ENCODE data around the gene STAT5B.

STAT5B gene

GRCh38 chr17:42165751-42166150 is 110.4 kb downstream of the STAT5B start:
- no peak for DNase-seq (ENCODE audit: low read depth)
- Histone ChIP-seq H3K27me3 (replicated peaks; ENCODE audit: control insufficient read depth, insufficient read depth, low read length) (peaks cover 15% of the 10 kb centered on the region), H3K4me1 (ENCODE audit: control insufficient read depth, insufficient read depth, low read length) (no peaks in the 10 kb centered on the region), H3K9ac (ENCODE audit: low read length) (no peak overlapping the region), H3K36me3 (ENCODE audit: control insufficient read depth, insufficient read depth, low read length, severe bottlenecking) (no peaks in the 10 kb centered on the region), H3K4me3 (ENCODE audit: low read length) (no peak overlapping the region), H3K9me3 (ENCODE audit: control insufficient read depth, low read length) (no peaks in the 10 kb centered on the region)

GRCh38 chr17:42163696-42164407 is 112.3 kb downstream of the STAT5B start:
- Histone ChIP-seq H3K4me3 (ENCODE audit: low read length) (no peak overlapping the region), H3K4me1 (ENCODE audit: control insufficient read depth, insufficient read depth, low read length) (no peaks in the 10 kb centered on the region), H3K9ac (ENCODE audit: low read length) (no peak overlapping the region), H3K9me3 (ENCODE audit: control insufficient read depth, low read length) (no peaks in the 10 kb centered on the region), H3K27me3 (replicated peaks; ENCODE audit: control insufficient read depth, insufficient read depth, low read length) (peaks cover 5% of the 10 kb centered on the region), H3K36me3 (ENCODE audit: control insufficient read depth, insufficient read depth, low read length, severe bottlenecking) (no peaks in the 10 kb centered on the region)
- no peak for DNase-seq (ENCODE audit: low read depth)

- H3K27me3 ChIP-seq (replicated peaks; ENCODE audit: control insufficient read depth, insufficient read depth, low read length), result peaks cover 5% of the 10 kb centered on the region
- no peak overlapping the region for H3K4me3 ChIP-seq (ENCODE audit: low read length)
- no peaks in the 10 kb centered on the region for H3K9me3 ChIP-seq (ENCODE audit: control insufficient read depth, low read length)
- no peaks in the 10 kb centered on the region for H3K36me3 ChIP-seq (ENCODE audit: control insufficient read depth, insufficient read depth, low read length, severe bottlenecking)
- no peaks in the 10 kb centered on the region for H3K4me1 ChIP-seq (ENCODE audit: control insufficient read depth, insufficient read depth, low read length)
- H3K9ac ChIP-seq (ENCODE audit: low read length), result no peak overlapping the region
- no peak for DNase-seq (ENCODE audit: low read depth)
Measured at GRCh38 chr17:42163113-42163512, 113.1 kb downstream of the STAT5B start.

GRCh38 chr17:42160531-42160910 is 115.7 kb downstream of the STAT5B start:
- Histone ChIP-seq H3K36me3 (ENCODE audit: control insufficient read depth, insufficient read depth, low read length, severe bottlenecking) (no peaks in the 10 kb centered on the region), H3K9ac (ENCODE audit: low read length) (no peak overlapping the region), H3K9me3 (ENCODE audit: control insufficient read depth, low read length) (no peaks in the 10 kb centered on the region), H3K4me3 (ENCODE audit: low read length) (no peak overlapping the region), H3K4me1 (ENCODE audit: control insufficient read depth, insufficient read depth, low read length) (peaks cover 4% of the 10 kb centered on the region), H3K27me3 (replicated peaks; ENCODE audit: control insufficient read depth, insufficient read depth, low read length) (no peaks in the 10 kb centered on the region)
- no peak for DNase-seq (ENCODE audit: low read depth)

- Histone ChIP-seq H3K4me3 (ENCODE audit: low read length) (no peak overlapping the region), H3K9me3 (ENCODE audit: control insufficient read depth, low read length) (no peaks in the 10 kb centered on the region)
- DNase-seq (ENCODE audit: low read depth), result no peak
Measured at GRCh38 chr17:42159796-42160530, 116.2 kb downstream of the STAT5B start.

GRCh38 chr17:42155614-42156045 is 120.6 kb downstream of the STAT5B start:
- no peak for DNase-seq (ENCODE audit: low read depth)
- Histone ChIP-seq H3K36me3 (ENCODE audit: control insufficient read depth, insufficient read depth, low read length, severe bottlenecking) (peaks cover 3% of the 10 kb centered on the region), H3K9me3 (ENCODE audit: control insufficient read depth, low read length) (no peaks in the 10 kb centered on the region), H3K4me3 (ENCODE audit: low read length) (peak overlapping the region; percentile 98), H3K9ac (ENCODE audit: low read length) (peak overlapping the region; percentile 80), H3K27me3 (replicated peaks; ENCODE audit: control insufficient read depth, insufficient read depth, low read length) (no peaks in the 10 kb centered on the region), H3K4me1 (ENCODE audit: control insufficient read depth, insufficient read depth, low read length) (peaks cover 15% of the 10 kb centered on the region)

More at GRCh38 chr17:42159796-42160530, 116.2 kb downstream of the STAT5B start:
- H3K36me3 ChIP-seq (ENCODE audit: control insufficient read depth, insufficient read depth, low read length, severe bottlenecking), result no peaks in the 10 kb centered on the region
- peaks cover 6% of the 10 kb centered on the region for H3K4me1 ChIP-seq (ENCODE audit: control insufficient read depth, insufficient read depth, low read length)
- no peak overlapping the region for H3K9ac ChIP-seq (ENCODE audit: low read length)
- H3K27me3 ChIP-seq (replicated peaks; ENCODE audit: control insufficient read depth, insufficient read depth, low read length), result no peaks in the 10 kb centered on the region

- Histone ChIP-seq H3K4me1 (ENCODE audit: control insufficient read depth, insufficient read depth, low read length) (peaks cover 18% of the 10 kb centered on the region), H3K9me3 (ENCODE audit: control insufficient read depth, low read length) (no peaks in the 10 kb centered on the region), H3K4me3 (ENCODE audit: low read length) (peak overlapping the region; percentile 98), H3K36me3 (ENCODE audit: control insufficient read depth, insufficient read depth, low read length, severe bottlenecking) (peaks cover 3% of the 10 kb centered on the region), H3K9ac (ENCODE audit: low read length) (peak overlapping the region; percentile 99), H3K27me3 (replicated peaks; ENCODE audit: control insufficient read depth, insufficient read depth, low read length) (no peaks in the 10 kb centered on the region)
- peak; percentile 64 for DNase-seq (ENCODE audit: low read depth)
Measured at GRCh38 chr17:42153919-42154742, 122.1 kb downstream of the STAT5B start.
